GM12878 (cell line): ENCODE results near the gene MAN1A1. TPM values are rescaled to one million over a fixed set of nuclear protein-coding genes. Genes with fewer than 3 reads are reported as not detected.

Experiments used
- ASH2L ChIP-seq: fragments of 300-600, 200-600 bp; sonication (generic); IDR thresholded peaks from 2 replicates; pipeline ENCODE4 v1.6.1; 2017; ENCODE audit warnings: low read depth, mild to moderate bottlenecking, borderline replicate concordance
- BCLAF1 ChIP-seq: fragments of 450-650 bp; IDR thresholded peaks from 2 replicates; pipeline ENCODE4 v1.6.1; 2017; ENCODE audit warnings: antibody characterized with exemption, mild to moderate bottlenecking, moderate library complexity
- CEBPB ChIP-seq, 2 experiments: fragments of 150-350 bp in 1 of 2; IDR thresholded peaks; 2 replicates each; pipeline ENCODE4 v1.6.1; 2012 to 2014; ENCODE audit warnings: low read depth in 2 of 2, low read length in 2 of 2, borderline replicate concordance in 1 of 2, inconsistent platforms in 1 of 2
- CREB1 ChIP-seq: IDR thresholded peaks from 2 replicates; pipeline ENCODE4 v1.6.1; 2012; ENCODE audit warnings: low read depth, mild to moderate bottlenecking, inconsistent platforms
- ETV6 ChIP-seq, 2 experiments: fragments of 450-650 bp in 1 of 2; IDR thresholded peaks in 1 of 2; conservative IDR thresholded peaks in 1 of 2; 2 replicates each; pipeline ENCODE4 v1.6.1; 2014; ENCODE audit warnings: antibody characterized with exemption in 1 of 2, borderline replicate concordance in 1 of 2, low read depth in 1 of 2, mild to moderate bottlenecking in 1 of 2, moderate library complexity in 1 of 2
- KDM1A ChIP-seq: fragments of 200-600 bp; sonication (generic); IDR thresholded peaks from 2 replicates; pipeline ENCODE4 v1.6.1; 2016; ENCODE audit warnings: borderline replicate concordance
- SIX5 ChIP-seq: IDR thresholded peaks from 2 replicates; pipeline ENCODE4 v1.6.1; 2011; ENCODE audit warnings: mild to moderate bottlenecking, low read depth, low read length, moderate library complexity; ENCODE audit not compliant: severe bottlenecking
- ZNF274 ChIP-seq: IDR thresholded peaks from one replicate; pipeline ENCODE4 v1.8.0; 2011; ENCODE audit not compliant: insufficient read length, insufficient read depth
- ZNF592 ChIP-seq: fragments of 450-650 bp; IDR thresholded peaks from 2 replicates; pipeline ENCODE4 v1.6.1; 2017; ENCODE audit warnings: mild to moderate bottlenecking, moderate library complexity
- polyA plus RNA-seq, 11 experiments: library from polyadenylated mRNA; depleted of rRNA in 4 of 11; unstranded in 6 of 11; stranded (reverse) in 5 of 11; fragments of >200 nt; fragmentation: Nextera tagmentation in 4 of 11; fragmentation: Illumina TruSeq in 1 of 11; extraction: Ambion mirVana in 4 of 11; extraction: Trizol in 1 of 11; gene quantifications; 1 replicate in 1 of 11; 2 replicates in 10 of 11; pipeline versions ENCODE4 v1.2.1 to v1.2.3, GENCODE V29; 2011 to 2016; ENCODE audit warnings: inconsistent platforms in 2 of 11, missing spikeins in 2 of 11, low read depth in 1 of 11
- total RNA-seq, 4 experiments: library from RNA; depleted of rRNA in 3 of 4; stranded (reverse); fragments of >200 nt in 3 of 4; fragmentation: Illumina TruSeq in 1 of 4; extraction: Trizol in 1 of 4; gene quantifications; 2 replicates each; pipeline versions ENCODE4 v1.2.1 to v1.2.3, GENCODE V29; 2013 to 2021

Gene MAN1A1
- total and polyA plus RNA-seq, 10 of the 15 experiments (the other 5 are each of a cell fraction or from before 2014, with no cell fraction given) = 5.4 to 28.1 (median 19.5) TPM

- TF ChIP-seq ZNF592 (no peak), KDM1A (no peak), ZNF274 (no peak), BCLAF1 (no peak), CEBPB (IDR thresholded peaks at IDR 0.05; ENCODE audit: borderline replicate concordance in 1 of 2, low read depth in 2 of 2, low read length in 2 of 2) (no peak), ETV6 (conservative IDR thresholded peaks at IDR 0.05 in 1 of 2, IDR thresholded peaks at IDR 0.05 in 1 of 2; ENCODE audit: borderline replicate concordance in 1 of 2, low read depth in 1 of 2) (no peak), SIX5 (no peak), CREB1 (no peak), ASH2L (no peak)
These were observed 43.1 kb downstream of the MAN1A1 start (continued) for GRCh38 chr6:119306396-119306968.
